ENCODE data around the gene HOXC5.

- TF ChIP-seq CTCF (IDR thresholded peaks at IDR 0.05) (no peak), POLR2A (IDR thresholded peaks at IDR 0.05) (no peak), EP300 (IDR thresholded peaks at IDR 0.05) (no peak)
These were observed 13.6 kb upstream of the HOXC5 start for GRCh38 chr12:54019091-54019811.
